ENCODE measurements around the gene POLR1H.

POLR1H gene

GRCh38 chr6:30104661-30105060, 43.6 kb downstream of the POLR1H start:
- H3K27ac ChIP-seq = no peak overlapping the region
- TF ChIP-seq, protein P1, sequence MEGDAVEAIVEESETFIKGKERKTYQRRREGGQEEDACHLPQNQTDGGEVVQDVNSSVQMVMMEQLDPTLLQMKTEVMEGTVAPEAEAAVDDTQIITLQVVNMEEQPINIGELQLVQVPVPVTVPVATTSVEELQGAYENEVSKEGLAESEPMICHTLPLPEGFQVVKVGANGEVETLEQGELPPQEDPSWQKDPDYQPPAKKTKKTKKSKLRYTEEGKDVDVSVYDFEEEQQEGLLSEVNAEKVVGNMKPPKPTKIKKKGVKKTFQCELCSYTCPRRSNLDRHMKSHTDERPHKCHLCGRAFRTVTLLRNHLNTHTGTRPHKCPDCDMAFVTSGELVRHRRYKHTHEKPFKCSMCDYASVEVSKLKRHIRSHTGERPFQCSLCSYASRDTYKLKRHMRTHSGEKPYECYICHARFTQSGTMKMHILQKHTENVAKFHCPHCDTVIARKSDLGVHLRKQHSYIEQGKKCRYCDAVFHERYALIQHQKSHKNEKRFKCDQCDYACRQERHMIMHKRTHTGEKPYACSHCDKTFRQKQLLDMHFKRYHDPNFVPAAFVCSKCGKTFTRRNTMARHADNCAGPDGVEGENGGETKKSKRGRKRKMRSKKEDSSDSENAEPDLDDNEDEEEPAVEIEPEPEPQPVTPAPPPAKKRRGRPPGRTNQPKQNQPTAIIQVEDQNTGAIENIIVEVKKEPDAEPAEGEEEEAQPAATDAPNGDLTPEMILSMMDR (conservative IDR thresholded peaks at IDR 0.05) = 0 out of 2 replicates have a peak, but pooled peaks have one; percentile 16

DNA sequence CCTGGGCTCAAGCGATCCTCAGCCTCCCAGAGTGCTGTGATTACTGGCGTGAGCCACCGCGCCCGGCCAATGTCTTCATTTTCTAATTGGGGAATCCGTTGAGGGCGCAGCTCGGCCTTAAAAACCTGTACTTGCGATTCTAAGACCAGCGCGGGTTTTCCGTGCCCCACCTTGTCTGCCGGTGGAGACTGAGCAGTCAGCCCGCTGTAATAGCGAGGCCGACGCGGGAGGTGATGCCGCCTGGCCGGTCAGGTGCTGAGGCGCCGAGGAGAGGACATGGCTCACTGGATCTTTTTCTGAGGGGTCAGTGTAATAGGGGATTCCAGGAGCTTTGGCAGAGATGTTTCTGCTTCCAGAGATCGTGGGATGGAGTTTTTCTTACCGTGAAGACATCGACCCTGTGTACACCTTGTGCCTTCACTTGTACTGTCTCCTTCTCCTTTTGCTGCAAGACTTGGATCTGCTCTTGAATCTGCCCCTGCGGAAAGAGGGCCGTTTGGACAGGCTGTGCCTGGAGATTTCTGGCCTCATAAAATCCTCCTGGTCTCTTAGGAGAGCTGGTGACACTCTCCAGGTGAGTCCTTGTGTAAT, 50.3 kb downstream of the POLR1H start:
- TF ChIP-seq, protein P1 (conservative IDR thresholded peaks at IDR 0.05) = no peak
- no peak overlapping the region for H3K27ac ChIP-seq

GRCh38 chr6:30112402-30112994, 51.4 kb downstream of the POLR1H start:
- H3K27ac ChIP-seq = no peak overlapping the region
- TF ChIP-seq, protein P1 (conservative IDR thresholded peaks at IDR 0.05) = no peak

DNA sequence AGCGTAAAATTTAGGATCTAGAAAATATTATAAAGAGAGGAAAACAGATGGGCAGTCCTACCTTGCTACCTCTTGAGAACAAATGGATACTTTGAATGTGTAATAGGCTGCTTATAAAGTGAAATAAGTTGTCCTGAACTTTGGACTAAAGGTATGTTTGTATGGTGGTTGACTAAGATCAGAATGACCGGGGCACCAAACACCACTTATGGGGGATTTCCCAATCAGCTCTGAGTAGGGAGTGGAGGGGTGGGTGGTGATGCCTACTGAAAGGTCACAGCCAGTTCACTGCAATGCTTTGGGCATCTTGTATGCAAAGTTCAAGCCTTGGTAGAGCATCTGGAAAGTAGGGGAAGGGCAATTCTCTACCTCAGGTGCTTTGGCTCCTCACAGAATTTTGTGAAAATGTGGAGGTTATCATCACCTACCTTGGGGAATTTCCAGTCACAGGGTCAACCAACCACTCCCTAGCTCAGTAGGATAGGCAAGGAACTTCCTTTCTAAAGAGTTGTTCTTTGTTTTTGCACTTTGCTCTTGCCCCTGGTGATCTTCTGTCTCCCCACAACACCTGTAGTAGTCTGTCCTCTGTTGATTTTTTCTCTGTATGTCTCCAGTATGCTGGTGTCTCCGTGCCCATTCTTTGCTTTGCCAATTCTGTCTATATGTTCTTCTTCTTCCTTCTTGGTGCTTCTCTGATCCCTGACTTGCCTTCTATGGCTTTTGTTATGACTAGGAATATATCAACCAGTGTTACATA, 52.1 kb downstream of the POLR1H start, which contains the start of gene TRIM31:
TSS of gene TRIM31 (minus strand) at position 88 of the 757 bp plus-strand sequence. CDS start 285 bp downstream, outside the sequence.
- H3K27ac ChIP-seq = no peak within 1 kb of the TSS
- TF ChIP-seq, protein P1 (conservative IDR thresholded peaks at IDR 0.05) = no peak

DNA sequence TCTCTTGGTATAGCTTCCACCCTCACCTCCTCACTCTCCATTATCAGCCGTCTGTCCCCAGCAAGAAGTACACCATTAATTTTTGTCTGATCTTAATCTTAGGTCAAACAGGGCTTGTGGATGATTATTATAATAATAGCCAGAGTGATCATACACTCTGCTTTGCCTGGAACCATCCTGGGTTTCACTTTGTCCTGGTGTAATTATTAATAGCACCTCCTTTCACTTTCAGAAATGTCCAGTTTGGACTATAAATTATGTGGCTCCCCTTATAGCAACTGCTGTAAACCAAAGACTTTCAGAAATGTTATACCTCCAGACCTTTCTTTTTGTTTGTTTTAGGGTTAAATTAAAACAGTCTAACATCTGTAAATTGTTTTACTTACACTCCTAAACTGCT, 52.8 kb downstream of the POLR1H start:
- no peak overlapping the region for H3K27ac ChIP-seq
- TF ChIP-seq, protein P1 (conservative IDR thresholded peaks at IDR 0.05) = no peak

Measured in VCaP (cell line).